ENCODE data around the gene ASB4.

- TF ChIP-seq POLR2AphosphoS5 (IDR thresholded peaks at IDR 0.05; ENCODE audit: low read depth) (no peak), CTCF (IDR thresholded peaks at IDR 0.05; ENCODE audit: insufficient read depth, low read length) (no peak), GABPA (IDR thresholded peaks at IDR 0.05; ENCODE audit: low read depth) (no peak)
- TF ChIP-seq, protein P1, sequence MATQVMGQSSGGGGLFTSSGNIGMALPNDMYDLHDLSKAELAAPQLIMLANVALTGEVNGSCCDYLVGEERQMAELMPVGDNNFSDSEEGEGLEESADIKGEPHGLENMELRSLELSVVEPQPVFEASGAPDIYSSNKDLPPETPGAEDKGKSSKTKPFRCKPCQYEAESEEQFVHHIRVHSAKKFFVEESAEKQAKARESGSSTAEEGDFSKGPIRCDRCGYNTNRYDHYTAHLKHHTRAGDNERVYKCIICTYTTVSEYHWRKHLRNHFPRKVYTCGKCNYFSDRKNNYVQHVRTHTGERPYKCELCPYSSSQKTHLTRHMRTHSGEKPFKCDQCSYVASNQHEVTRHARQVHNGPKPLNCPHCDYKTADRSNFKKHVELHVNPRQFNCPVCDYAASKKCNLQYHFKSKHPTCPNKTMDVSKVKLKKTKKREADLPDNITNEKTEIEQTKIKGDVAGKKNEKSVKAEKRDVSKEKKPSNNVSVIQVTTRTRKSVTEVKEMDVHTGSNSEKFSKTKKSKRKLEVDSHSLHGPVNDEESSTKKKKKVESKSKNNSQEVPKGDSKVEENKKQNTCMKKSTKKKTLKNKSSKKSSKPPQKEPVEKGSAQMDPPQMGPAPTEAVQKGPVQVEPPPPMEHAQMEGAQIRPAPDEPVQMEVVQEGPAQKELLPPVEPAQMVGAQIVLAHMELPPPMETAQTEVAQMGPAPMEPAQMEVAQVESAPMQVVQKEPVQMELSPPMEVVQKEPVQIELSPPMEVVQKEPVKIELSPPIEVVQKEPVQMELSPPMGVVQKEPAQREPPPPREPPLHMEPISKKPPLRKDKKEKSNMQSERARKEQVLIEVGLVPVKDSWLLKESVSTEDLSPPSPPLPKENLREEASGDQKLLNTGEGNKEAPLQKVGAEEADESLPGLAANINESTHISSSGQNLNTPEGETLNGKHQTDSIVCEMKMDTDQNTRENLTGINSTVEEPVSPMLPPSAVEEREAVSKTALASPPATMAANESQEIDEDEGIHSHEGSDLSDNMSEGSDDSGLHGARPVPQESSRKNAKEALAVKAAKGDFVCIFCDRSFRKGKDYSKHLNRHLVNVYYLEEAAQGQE (IDR thresholded peaks at IDR 0.05; ENCODE audit: insufficient replicate concordance, low read depth): no peak
These were observed 54.6 kb downstream of the ASB4 start for GRCh38 chr7:95540366-95540765.

Data from HL-60 (cell line).